ENCODE data around the gene PLCD3.

PLCD3 gene

DNA sequence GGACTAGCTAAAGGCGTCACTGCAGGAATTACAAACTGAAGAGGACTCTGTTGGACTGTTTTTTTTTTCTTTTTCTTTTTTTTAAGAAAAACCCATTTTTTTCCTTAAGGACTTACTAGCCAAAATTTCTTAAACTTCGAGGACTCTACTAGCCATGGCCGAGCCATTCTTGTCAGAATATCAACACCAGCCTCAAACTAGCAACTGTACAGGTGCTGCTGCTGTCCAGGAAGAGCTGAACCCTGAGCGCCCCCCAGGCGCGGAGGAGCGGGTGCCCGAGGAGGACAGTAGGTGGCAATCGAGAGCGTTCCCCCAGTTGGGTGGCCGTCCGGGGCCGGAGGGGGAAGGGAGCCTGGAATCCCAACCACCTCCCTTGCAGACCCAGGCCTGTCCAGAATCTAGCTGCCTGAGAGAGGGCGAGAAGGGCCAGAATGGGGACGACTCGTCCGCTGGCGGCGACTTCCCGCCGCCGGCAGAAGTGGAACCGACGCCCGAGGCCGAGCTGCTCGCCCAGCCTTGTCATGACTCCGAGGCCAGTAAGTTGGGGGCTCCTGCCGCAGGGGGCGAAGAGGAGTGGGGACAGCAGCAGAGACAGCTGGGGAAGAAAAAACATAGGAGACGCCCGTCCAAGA lies 16.8 kb upstream of the PLCD3 start:
- DNase-seq: peak; percentile 47 to 78 (median 65)

DNA sequence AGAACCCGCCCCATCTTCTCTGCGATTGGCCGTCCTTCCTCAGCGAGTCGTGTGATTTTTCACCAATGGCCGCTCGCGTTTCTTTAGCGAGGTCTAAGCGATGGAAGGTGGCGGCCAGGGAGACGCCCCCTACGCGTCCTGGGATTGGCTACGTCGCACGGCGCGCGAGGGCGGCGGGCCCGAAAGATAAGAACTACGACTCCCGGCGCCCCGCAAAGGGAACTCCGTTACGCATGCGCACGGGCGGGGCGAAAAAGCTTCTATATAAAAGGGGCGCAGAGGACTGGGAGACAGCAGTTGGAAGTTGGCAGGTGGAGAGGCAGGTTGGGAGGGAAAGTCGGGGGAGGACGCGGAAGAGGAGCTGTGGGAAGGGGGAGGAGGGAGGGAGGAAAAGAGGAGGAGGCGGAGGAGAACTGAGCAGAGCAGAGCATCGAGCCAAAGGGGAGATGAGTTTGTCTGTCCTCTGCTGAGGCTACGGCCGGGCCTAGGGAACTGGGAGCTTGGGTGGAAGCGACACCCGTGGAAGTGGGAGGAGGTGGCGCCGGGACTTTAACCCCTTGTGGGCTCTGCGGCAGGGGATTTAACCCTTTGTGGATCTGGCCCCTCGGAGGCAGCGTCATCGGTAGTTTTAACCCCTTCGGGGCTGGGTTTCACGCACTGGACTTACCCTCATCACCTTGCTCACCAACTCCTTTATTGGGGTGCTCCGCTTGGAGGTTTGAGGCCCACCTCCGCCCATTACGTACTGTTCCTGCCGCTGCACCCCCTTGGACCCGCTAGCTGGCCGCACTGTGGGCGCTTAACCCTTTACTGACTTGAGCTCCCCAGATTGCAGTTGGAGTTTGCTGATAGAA lies 16.1 kb upstream of the PLCD3 start, which contains the start of gene HEXIM1:
Gene HEXIM1 (plus strand): TSS at position 293 of the 854 bp plus-strand sequence. CDS start 716 bp downstream, outside the sequence.
- peak; percentile 98 to 100 (median 98) for DNase-seq

DNA sequence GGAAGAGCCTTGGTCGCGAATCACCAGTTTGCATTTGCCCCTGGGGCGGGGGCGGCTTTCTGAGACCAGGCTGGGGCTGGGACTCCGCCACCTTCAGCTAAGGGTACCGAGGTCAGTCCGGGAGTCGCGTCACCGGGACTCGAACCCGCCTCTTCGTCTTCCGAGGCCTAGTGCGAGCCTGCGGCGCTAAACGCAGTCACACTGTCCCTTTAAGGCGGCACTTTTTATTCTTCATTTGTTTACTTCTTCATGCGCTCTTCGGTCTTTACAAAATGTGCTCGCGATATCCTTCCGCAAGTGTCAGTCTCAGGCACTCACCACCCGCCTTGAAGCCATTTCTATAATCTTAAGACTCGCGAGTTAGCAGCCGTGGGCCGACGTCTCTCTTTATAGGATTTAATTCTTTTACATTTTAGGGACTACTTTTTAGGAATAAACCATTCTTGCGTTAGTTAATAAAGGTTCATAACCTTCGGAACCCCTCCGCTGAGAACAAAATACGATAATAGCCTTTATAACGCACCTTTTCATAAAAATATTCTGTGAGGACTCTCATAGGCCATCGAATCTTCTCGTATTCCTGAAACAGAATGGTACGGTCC lies 15.4 kb upstream of the PLCD3 start:
- DNase-seq: peak; percentile 50 to 93 (median 66)

DNA sequence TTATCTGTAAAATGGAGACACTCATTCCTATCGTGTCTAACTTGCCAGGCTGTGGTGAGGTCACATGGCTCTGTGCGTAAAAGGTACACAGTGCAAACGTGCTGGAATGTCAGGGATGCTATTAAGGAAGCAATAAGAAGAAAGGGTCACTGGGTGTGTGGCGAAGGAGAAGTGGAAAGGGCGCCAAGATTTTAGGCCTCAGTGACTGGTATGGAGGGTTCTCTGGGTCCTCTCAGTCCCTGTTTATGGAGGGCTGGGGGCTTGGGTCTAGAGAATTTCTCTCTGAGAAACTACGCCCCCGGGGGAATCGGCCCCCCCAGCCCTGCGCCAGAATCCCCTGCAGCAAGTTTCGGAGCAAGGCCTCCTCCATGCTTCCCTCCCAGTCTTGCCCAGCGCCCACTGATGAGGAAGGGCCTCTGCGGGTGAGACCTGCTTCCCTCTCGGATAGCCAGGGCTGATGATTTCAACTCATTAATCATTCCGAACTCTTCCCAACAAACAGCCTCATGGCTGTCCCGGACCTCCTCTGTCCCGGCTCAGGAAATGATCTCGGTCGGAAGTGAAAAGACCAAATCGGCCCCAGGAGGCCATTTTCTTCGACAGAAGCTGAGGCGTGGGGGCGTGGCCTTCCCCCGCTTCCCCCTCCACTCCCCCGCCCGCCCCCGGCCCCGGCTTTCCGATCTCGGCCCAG lies 14.7 kb upstream of the PLCD3 start:
- DNase-seq: peak in 3 of 5 donors; percentile 44 to 66 (median 64)

DNA sequence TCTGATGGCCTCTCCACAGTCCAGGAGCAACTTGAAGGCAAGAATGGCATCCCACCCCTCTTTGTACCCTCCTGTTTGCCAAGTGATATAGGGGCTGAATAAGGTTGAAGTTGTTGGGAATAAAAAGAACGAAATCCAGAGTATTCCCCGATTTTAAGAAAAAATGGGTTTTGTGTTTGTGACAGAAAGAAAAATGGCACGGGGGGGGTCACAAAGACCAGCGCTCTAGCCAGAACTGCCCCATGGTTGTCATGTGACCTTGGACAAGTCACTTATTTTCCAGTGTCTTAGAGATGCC lies 14.2 kb upstream of the PLCD3 start:
- DNase-seq: no peak

DNA sequence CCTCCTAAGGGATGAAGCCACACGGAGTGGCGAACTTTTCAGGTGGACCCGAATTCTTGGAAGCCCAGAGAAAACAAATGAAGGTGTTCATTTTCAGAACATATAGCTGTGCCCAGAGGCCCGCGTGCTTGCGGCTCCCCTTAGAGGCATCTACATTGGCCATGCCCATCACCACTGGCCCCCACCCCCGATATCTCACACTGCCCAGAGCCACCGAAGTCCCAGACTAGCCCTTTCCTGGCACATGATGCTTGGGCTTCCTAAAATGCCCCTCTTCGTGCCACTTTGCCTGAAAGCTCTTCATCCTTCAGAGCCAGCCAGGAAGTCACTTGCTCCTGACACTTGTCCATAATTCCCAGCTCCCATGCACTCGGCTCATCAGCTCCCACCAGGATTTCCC lies 13.9 kb upstream of the PLCD3 start:
- no peak for DNase-seq

DNA sequence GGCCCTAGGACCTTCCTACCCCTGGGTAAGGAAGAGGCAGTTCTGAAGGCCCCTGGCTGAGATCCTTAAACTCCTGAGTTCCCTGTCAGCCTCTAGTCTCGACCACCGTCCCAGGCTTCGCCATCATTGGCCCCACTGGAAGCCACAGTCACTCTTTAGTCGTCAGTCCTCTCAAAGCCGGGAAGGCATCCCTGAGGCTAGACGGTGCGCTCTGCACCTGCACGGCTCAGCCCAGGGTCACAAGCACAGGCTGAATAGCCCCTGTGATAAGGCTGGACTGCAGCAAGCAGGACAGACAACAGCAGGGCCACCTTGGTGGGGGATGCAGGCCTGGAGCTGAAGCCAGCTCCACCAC lies 12.7 kb upstream of the PLCD3 start:
- DNase-seq: no peak

DNA sequence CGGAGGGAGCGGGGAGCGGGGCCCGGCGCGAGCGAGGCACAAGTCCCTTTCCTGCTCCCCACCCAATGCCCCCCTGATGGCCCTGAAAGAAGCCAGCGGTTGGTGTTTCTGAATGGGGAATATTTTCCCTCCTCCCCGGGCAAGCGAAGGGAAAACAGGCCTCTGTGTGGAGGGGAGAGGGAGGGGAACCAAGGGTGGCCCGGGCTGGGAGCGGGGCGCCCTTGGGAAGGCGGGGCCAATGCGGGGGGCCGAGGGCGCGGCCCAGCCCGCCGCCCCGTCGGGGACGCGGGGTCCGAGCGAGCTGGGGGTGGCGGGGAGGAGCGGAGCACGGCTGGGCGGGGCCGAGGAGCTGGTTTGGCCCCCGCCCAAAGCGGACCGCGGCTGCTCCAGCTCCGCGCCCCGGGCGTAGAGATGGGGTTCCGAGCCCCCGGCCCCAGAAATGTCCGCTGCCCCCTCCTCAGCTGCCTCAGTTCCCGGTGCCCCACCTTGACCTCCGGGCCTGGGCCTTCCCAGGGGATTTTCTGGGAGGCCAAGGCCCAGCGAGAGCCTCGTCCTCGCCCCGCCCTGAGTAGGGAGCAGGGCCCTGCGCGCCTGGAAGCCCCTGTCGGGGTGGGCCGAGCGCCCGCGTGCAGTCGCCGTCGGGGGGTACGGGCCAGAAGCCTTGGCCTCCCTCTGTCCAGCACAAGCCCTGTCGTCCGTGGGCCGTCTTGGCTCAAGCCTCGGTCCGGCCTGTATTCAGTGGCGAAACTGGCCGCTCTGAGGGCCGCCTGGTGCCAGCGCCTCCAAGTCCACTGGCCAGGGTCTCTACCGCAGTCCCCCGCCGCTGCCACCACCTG lies 12.1 kb upstream of the PLCD3 start:
- DNase-seq: peak in 1 of 5 donors; percentile 33

DNA sequence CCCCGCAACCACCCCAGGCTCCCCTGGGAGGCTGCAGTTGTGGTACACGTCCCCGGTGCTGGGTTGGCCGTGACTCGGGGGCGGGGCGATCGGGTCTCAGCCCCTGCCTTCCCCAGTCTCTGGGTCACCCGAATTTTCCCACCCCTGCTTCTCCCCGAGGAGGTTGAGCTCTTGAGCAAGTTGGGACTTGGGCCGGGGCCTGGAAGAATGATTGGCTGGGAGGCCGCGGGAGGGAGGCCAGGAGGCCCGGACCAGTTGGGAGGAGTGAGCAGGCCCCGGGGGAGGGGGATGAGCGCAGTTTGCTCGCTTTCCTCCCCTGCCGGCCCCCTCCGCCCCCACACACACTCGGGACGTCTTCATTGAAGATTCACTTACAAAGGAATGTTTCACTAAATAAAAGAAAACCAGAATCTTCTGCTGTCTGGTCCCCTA lies 11.5 kb upstream of the PLCD3 start:
- no peak for DNase-seq

DNA sequence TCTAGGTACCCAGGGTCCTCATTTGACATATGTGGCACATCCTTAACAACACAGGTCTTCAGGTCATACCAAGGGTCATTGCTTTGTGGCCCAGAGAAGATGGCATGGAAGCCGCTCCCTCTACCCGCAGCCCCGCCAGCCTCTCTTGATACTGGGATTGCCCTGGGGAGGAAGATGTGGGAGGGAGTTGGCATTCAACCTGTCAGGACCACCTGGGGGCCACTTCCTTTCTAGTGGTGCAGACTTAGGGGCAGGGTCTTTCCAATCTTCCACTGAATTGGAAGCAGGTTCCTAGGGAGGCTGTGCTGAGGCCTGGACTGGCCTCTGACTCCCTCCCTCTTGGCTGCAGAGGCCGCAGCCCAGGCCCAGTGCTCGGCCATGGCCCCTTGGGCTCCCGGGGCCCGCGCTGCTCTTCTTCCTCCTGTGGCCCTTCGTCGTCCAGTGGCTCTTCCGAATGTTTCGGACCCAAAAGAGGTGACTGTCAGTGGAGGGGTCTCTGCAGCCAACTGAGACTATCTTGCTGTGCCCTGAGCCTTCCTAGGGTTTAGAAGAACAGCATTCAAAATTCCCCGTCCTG lies 10.9 kb upstream of the PLCD3 start:
- DNase-seq: no peak

DNA sequence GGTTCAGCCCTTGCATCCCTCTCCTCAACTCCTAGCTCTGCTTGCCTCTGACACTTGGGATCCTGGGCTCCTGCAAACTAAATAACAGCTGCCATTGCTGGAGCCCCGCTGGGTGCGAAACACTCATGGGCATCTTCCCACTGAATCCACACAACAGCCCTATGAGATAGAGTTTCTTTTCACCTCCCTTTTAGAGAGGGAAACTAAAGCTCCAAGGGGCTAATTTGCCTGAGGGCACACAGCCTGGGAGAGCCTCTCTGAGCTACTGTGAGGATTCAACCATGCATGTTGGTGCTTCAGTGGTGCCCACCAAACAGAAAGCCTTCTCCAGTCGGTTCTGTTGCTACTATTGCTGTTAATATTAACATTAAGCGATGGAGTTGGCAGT lies 7.2 kb upstream of the PLCD3 start:
- no peak for DNase-seq

DNA sequence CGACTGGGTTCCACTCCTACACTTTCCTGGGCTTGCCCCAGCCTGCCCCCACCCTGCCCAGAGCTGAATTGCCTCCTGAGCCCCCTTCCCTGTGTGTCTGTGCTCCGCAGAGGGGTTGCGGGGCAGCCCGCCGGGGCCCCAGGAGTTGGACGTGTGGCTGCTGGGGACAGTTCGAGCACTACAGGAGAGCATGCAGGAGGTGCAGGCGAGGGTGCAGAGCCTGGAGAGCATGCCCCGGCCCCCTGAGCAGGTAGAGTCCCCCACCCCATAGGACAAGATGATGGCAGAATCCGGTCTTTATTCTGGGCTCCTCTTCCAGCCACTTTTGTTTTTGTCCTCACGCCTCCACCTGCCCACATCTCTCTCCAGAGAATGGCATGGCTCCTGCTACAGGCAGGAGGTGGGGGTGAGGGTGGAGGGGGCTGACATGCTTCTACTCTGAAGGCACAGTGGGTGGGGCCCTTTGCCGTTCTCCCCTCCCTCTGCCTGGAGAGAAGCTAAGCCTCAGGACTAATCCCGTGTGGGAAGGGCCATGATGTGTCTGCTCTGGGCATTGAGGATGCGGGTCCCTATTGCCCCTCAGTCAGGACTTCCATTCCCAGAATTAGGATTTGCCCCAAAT lies 6.7 kb upstream of the PLCD3 start:
- DNase-seq: no peak

DNA sequence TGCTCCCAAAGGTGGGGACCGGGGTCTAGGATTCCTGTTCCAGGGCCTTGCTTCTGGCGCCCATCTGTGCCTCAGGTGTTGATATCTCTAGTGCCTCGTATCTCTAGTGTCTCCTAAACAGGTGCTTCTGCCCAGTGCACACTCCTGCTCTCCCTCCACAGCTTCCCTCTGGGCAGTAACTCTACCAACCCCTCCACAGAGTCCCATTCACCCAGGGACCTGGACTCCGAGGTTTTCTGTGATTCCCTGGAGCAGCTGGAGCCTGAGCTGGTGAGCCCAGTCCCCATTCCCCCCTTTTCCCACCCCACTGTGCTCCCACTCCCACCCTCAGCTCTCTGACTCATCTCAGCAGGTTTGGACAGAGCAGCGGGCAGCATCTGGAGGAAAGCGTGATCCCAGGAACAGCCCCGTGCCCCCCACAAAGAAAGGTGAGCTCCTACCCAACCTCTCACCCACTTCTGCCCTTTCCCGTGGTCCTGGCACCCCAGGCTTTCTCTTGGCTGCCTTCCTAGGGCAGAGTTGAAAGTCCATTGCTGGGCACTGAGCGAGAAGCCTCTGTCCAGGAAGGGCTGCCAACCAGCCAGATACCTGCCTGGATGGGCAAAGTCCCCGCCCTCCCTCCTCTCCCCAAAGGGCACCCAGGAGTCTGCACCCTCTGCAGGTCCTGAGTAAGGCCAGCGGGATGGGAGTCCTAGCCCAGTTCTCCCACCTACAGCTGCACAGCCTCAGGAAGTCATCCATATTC lies 5.4 kb upstream of the PLCD3 start:
- no peak for DNase-seq

DNA sequence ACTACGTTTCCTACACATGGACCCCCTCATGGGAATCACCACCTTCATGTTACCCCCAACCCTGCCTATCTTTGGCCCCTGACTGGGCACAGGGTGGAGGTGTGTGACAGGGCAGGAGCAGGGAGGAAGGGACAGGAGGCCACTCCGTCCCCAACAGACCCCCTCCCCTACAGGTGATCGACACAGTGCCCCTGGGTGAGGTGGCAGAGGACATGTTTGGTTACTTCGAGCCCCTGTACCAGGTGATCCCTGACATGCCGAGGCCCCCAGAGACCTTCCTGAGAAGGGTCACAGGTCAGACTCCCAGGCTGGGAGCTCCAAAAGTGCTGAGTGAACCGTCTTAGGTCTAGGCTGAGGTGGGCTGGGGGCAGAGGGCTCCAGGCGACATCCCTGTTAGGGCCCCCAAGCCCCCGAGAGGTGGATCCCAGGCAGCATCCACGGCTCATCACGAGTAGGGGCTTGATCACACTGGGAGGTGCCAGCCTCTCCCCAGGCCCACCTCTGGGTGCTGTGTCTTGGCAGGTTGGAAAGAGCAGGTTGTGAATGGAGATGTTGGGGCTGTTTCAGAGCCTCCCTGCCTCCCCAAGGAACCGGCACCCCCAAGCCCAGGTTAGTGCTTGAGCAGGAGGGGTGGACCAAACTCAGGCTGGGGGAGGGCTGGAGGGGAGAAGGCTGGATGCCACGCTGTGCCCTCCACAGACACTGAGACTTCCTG lies 4.7 kb upstream of the PLCD3 start:
- DNase-seq: no peak

DNA sequence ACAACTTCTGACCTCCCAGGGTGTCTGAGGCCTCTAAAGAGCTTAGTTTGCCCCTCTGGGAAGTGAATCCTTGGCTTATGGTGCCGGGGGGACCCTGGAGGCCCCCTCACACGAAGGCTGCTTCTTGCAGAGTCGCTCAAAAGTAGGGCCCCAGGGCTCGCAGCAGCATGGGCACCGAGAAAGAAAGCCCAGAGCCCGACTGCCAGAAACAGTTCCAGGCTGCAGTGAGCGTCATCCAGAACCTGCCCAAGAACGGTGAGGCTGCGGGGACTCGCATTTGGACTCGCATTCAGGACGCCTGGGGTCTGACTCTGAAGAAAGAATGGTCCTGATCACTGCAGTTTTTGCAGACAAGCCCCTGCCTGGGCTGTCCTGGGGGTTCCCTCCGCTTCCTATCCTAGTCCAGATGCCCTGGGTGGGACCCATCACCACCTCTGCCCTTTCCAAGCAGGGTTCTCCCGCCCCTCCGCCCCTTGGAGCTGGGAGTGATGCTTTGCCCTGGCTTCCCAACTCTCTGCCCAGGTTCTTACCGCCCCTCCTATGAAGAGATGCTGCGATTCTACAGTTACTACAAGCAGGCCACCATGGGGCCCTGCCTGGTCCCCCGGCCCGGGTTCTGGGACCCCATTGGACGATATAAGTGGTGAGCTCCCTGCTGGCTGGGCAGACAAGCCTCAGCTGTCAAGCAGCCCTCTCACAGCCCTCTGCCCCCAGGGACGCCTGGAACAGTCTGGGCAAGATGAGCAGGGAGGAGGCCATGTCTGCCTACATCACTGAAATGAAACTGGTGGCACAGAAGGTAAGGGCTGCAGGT lies 3.9 kb upstream of the PLCD3 start:
- no peak for DNase-seq

DNA sequence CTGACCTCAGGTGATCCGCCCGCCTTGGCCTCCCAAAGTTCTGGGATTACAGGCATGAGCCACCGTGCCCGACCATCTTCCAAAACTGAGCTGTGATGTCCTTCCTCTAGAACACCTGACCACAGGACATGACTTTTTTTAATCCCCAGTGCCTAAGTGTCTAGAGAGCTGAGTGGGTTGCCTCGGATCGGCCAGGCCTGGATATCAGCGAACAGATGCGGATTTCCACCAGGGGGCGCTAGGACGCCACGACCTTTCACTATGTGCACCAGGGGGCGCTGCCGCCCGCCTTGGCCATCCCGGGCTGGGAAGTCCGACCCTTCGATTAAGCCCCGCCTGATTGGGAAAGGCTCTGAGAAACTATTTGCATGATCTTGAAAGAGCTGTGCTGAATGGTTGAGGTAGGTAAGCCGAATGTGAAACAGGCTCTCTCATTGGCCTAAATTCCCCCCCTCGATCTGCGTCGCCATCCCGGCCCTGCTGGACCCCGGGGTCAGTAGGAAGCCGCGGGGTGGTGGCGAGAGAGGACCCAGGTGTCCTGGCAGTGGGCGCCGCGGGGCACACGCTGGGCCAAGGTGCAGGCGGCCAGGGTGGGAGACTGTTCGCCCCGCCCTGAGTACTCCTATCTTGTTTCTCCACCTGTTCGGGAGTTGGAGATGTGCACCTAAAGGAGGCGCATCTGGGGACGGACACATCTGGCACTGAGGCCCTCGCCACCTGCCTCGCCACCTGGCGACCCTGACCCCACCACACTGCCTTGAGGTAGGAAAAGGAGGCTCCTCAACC lies 3.1 kb upstream of the PLCD3 start, which contains the start of gene ACBD4:
Gene ACBD4 (plus strand): TSS at position 496 of the 786 bp plus-strand sequence. CDS start 458 bp downstream, outside the sequence.
- peak; percentile 88 to 97 (median 95) for DNase-seq

DNA sequence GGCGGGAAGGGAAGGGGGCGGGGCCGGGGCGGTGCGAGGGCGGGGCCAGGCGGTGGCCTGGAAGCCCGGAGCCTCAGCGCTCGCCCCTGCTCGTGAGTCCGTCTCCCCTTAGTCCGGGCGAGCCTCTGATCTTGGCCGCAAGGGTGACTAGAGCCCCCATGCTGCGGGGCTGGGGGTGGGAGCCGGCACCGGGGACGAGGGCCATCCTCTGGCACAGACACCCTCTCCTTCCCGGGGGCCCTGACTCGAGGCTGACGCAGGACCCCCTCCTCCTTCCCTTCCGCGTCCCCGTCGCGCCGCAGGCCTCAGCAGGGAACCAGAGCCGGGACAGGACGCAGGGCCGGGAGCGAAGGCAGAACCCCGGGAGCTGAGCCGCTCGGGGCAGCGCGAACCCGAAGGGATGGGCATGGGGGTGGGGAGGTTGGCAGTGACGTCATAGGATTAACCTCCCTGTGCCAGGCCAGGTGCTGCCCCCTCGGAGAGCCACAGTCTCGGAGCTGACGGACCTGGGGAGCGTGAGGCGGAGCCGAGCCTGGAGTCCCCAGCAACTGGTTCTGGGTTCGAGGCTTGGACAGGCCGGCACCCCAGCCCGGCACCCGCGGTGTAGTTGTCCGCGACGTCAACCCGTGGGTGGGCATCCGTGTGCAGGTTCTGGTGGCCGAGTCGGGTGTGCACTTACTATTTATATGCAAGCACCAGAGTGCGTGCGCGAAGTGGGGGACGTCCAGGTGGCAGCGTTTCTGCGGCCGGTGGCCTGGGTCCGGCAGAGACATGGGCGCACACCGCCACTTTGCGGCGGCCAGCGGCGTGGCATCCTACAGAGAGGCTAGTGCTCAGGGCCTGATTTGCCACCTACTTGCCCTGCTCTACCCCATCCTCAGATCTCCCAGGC lies 503 bp upstream of the PLCD3 start:
- DNase-seq: peak; percentile 33 to 73 (median 63)

Data from T-helper 1 cell (primary cell).